GM12892 (cell line): ENCODE results near the gene SLC7A8.

Source experiments
- POLR2A ChIP-seq: IDR thresholded peaks from 2 replicates; pipeline ENCODE4 v1.6.1; 2011; ENCODE audit warnings: low read depth, low read length, control low read depth
- POLR2AphosphoS5 ChIP-seq: IDR thresholded peaks from 2 replicates; pipeline ENCODE4 v1.6.1; 2011; ENCODE audit warnings: low read depth, low read length, control low read depth

GRCh38 chr14:23125011-23125410, 58.4 kb downstream of the SLC7A8 start:
- TF ChIP-seq POLR2A (no peak), POLR2AphosphoS5 (no peak)
